Astrocyte of the spinal cord (primary cell): ENCODE measurements around the gene CATSPERZ.

ENCODE experiments used
- DNase-seq: peaks from one replicate; pipeline ENCODE4 v3.0.0; 2011; ENCODE audit warnings: low read depth, low spot score
- H3K4me3 ChIP-seq: 2 replicates; pipeline ENCODE4 v1.5.1; 2011; ENCODE audit warnings: low read depth, mild to moderate bottlenecking, low read length, moderate library complexity
- CTCF ChIP-seq: IDR thresholded peaks from 2 replicates; pipeline ENCODE4 v1.5.1; 2012; ENCODE audit warnings: low read depth, mild to moderate bottlenecking, low read length, inconsistent platforms
- in situ Hi-C: cut with HindIII; loops from 2 replicates; pipeline ENCODE4 v1.10.0; 2017; ENCODE audit warnings: low sequenced_read_pairs

Gene CATSPERZ

DNA sequence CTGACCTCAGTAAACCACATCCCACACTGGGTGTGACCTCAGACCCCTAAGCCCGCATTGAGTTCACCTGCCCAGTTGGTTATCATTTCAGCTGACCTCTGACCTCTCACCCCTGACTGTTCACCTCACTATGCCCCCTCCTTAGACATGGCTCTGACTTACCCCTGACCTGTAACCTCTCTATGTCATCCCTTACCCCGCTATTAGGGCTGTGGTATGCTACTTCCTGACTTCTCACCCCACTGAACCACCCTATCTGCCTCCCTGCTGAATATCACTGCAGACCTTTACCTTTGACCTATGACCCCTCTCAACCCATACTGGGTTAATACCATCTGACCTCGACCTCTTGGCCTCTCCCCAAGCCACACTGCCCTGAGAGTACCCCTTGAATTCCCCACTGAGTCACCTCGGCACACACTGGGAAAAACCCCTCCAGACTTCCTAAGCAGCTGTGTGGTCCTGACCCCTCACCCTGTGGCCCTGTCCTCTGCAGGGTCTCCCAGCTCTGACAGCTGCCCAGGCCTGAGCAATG, 40.6 kb upstream of the CATSPERZ start:
- in situ Hi-C loops = no loop called here
- no peak for TF ChIP-seq CTCF
- H3K4me3 ChIP-seq = no peak overlapping the region
- no peak for DNase-seq

- in situ Hi-C loops = no loop called here
- H3K4me3 ChIP-seq = no peak overlapping the region
- no peak for DNase-seq
- no peak for TF ChIP-seq CTCF
Observed at GRCh38 chr11:64260147-64260708, 39.9 kb upstream of the CATSPERZ start.

- in situ Hi-C loops = no loop called here
- no peak for TF ChIP-seq CTCF
- no peak for DNase-seq
Observed at GRCh38 chr11:64261556-64262080, 38.5 kb upstream of the CATSPERZ start.

DNA sequence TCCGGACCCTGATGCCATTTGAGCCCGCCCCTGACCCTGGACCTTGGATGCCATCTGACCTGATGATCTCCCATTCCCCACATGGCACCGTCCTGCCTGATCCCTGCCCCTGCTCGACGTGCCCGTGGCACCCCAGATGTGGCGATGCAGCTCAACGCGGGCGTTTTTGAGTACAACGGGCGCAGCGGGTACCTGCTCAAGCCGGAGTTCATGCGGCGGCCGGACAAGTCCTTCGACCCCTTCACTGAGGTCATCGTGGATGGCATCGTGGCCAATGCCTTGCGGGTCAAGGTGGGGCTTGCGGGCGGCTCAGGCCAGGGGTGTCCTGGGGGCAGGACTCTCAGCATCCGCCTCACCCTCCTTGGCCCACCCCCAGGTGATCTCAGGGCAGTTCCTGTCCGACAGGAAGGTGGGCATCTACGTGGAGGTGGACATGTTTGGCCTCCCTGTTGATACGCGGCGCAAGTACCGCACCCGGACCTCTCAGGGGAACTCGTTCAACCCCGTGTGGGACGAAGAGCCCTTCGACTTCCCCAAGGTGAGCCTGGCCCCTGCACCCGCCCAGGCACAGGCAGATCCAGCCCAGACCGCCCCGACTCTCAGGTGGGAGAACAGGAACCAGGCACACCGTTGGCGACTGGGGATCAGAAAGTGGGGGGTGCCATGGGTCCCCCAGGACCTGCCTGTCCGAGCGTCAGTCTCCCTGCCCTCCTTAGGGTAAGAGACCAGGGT, 37.7 kb upstream of the CATSPERZ start:
- in situ Hi-C loops = no loop called here
- no peak overlapping the region for H3K4me3 ChIP-seq
- DNase-seq = no peak
- no peak for TF ChIP-seq CTCF

More at GRCh38 chr11:64261556-64262080, 38.5 kb upstream of the CATSPERZ start:
- no peak overlapping the region for H3K4me3 ChIP-seq

GRCh38 chr11:64263021-64263946, 36.9 kb upstream of the CATSPERZ start:
- peak; percentile 71 for DNase-seq
- H3K4me3 ChIP-seq = no peak overlapping the region
- no peak for TF ChIP-seq CTCF
- in situ Hi-C loops = no loop called here

- no peak overlapping the region for H3K4me3 ChIP-seq
- TF ChIP-seq CTCF = no peak
- in situ Hi-C loops = no loop called here
- DNase-seq = no peak
Observed at GRCh38 chr11:64263947-64264317, 36.2 kb upstream of the CATSPERZ start.
